H9 (cell line): ENCODE measurements around the gene TRIM2. TPM values are rescaled to one million over a fixed set of nuclear protein-coding genes. Genes with fewer than 3 reads are reported as not detected.

Experiments used
- DNase-seq: peaks from one replicate; pipeline ENCODE4 v3.0.0-alpha.2; 2017
- H2AFZ ChIP-seq: one replicate; pipeline ENCODE4 v1.6.1; 2013; ENCODE audit warnings: mild to moderate bottlenecking, low read length, control low read depth, moderate library complexity
- H2AK5ac ChIP-seq: 2 replicates; pipeline ENCODE4 v1.6.1; 2013; ENCODE audit warnings: low read length, control low read depth, mixed read lengths; ENCODE audit not compliant: insufficient read length
- H2BK120ac ChIP-seq: one replicate; pipeline ENCODE4 v1.6.1; 2013; ENCODE audit warnings: low read depth, mild to moderate bottlenecking, low read length, control low read depth, inconsistent platforms; ENCODE audit not compliant: poor library complexity, severe bottlenecking
- H2BK12ac ChIP-seq: 2 replicates; pipeline ENCODE4 v1.6.1; 2013; ENCODE audit warnings: low read length, control low read depth, mixed read lengths, low read depth; ENCODE audit not compliant: insufficient read length
- H2BK15ac ChIP-seq: 2 replicates; pipeline ENCODE4 v1.6.1; 2013; ENCODE audit warnings: low read depth, low read length, control low read depth
- H2BK20ac ChIP-seq: one replicate; pipeline ENCODE4 v1.6.1; 2013; ENCODE audit warnings: low read depth, mild to moderate bottlenecking, low read length, control low read depth, inconsistent platforms; ENCODE audit not compliant: poor library complexity, severe bottlenecking
- H2BK5ac ChIP-seq: 2 replicates; pipeline ENCODE4 v1.6.1; 2013; ENCODE audit warnings: low read length, control low read depth, mixed read lengths; ENCODE audit not compliant: insufficient read length
- H3K14ac ChIP-seq: 2 replicates; pipeline ENCODE4 v1.6.1; 2013; ENCODE audit warnings: low read length, control low read depth; ENCODE audit not compliant: insufficient read depth
- H3K18ac ChIP-seq: 2 replicates; pipeline ENCODE4 v1.6.1; 2013; ENCODE audit warnings: low read depth, mild to moderate bottlenecking, mixed read lengths, low read length, control low read depth; ENCODE audit not compliant: insufficient read length
- H3K23ac ChIP-seq: 2 replicates; pipeline ENCODE4 v1.6.1; 2013; ENCODE audit warnings: low read length, control low read depth, mixed read lengths, low read depth; ENCODE audit not compliant: insufficient read length
- H3K23me2 ChIP-seq: 2 replicates; pipeline ENCODE4 v1.6.1; 2013; ENCODE audit warnings: low read depth, mild to moderate bottlenecking, mixed read lengths, low read length, control low read depth; ENCODE audit not compliant: insufficient read length, poor library complexity, severe bottlenecking
- H3K27ac ChIP-seq: 2 replicates; pipeline ENCODE4 v1.5.1; 2013; ENCODE audit warnings: low read length, control low read depth, mixed read lengths, low read depth; ENCODE audit not compliant: insufficient read length
- H3K27me3 ChIP-seq: 2 replicates; pipeline ENCODE4 v1.6.1; 2013; ENCODE audit warnings: low read length, control low read depth, inconsistent platforms; ENCODE audit not compliant: insufficient read depth
- H3K4ac ChIP-seq: 2 replicates; pipeline ENCODE4 v1.6.1; 2013; ENCODE audit warnings: low read depth, mild to moderate bottlenecking, control low read depth, inconsistent platforms, low read length, moderate library complexity
- H3K4me1 ChIP-seq: 2 replicates; pipeline ENCODE4 v1.6.1; 2013; ENCODE audit warnings: low read length, control low read depth, inconsistent platforms; ENCODE audit not compliant: insufficient read depth
- H3K4me2 ChIP-seq: 2 replicates; pipeline ENCODE4 v1.6.1; 2013; ENCODE audit warnings: low read length, control low read depth, mixed read lengths; ENCODE audit not compliant: insufficient read length, insufficient read depth
- H3K56ac ChIP-seq: 2 replicates; pipeline ENCODE4 v1.6.1; 2013; ENCODE audit warnings: low read depth, mild to moderate bottlenecking, mixed read lengths, low read length, control low read depth; ENCODE audit not compliant: insufficient read length
- H3K79me1 ChIP-seq: 2 replicates; pipeline ENCODE4 v1.6.1; 2013; ENCODE audit warnings: low read depth, mild to moderate bottlenecking, moderate library complexity, low read length, control low read depth, inconsistent platforms; ENCODE audit not compliant: insufficient read depth, poor library complexity, severe bottlenecking
- H3K79me2 ChIP-seq: 2 replicates; pipeline ENCODE4 v1.6.1; 2013; ENCODE audit warnings: low read length, control low read depth, inconsistent platforms; ENCODE audit not compliant: insufficient read depth
- H3K9ac ChIP-seq: 2 replicates; pipeline ENCODE4 v1.6.1; 2013; ENCODE audit warnings: low read length, control low read depth, mixed read lengths; ENCODE audit not compliant: insufficient read length; ENCODE audit errors: extremely low read depth
- H3K9me3 ChIP-seq: one replicate; pipeline ENCODE4 v1.6.1; 2013; ENCODE audit warnings: low read depth, low read length, inconsistent platforms; ENCODE audit not compliant: control insufficient read depth
- H3T11ph ChIP-seq: one replicate; pipeline ENCODE4 v1.6.1; 2013; ENCODE audit warnings: mild to moderate bottlenecking, low read length, control low read depth, inconsistent platforms
- H4K20me1 ChIP-seq: one replicate; pipeline ENCODE4 v1.6.1; 2013; ENCODE audit not compliant: control insufficient read depth, insufficient read length, insufficient read depth
- H4K5ac ChIP-seq: 2 replicates; pipeline ENCODE4 v1.6.1; 2013; ENCODE audit warnings: low read depth, mild to moderate bottlenecking, mixed read lengths, low read length, control low read depth; ENCODE audit not compliant: insufficient read length
- H4K8ac ChIP-seq: replicated peaks from 2 replicates; pipeline ENCODE4 v1.6.1; 2013; ENCODE audit warnings: low read length, control low read depth, mixed read lengths, low read depth; ENCODE audit not compliant: insufficient read length
- H4K91ac ChIP-seq: 2 replicates; pipeline ENCODE4 v1.6.1; 2013; ENCODE audit warnings: low read depth, mild to moderate bottlenecking, moderate library complexity, mixed read lengths, low read length, control low read depth; ENCODE audit not compliant: insufficient read length
- H3K27ac Mint-ChIP-seq, 3 experiments: 2 replicates in 2 of 3; 3 replicates in 1 of 3; pipeline ENCODE4 v1.8.0; 2020 to 2021; ENCODE audit warnings: mixed read lengths in 3 of 3, mild to moderate bottlenecking in 1 of 3, moderate library complexity in 1 of 3
- H3K27me3 Mint-ChIP-seq: 2 replicates; pipeline ENCODE4 v1.8.0; 2021; ENCODE audit warnings: low read depth, mild to moderate bottlenecking, moderate library complexity, mixed read lengths
- H3K36me3 Mint-ChIP-seq, 3 experiments: 2 replicates in 2 of 3; 3 replicates in 1 of 3; pipeline ENCODE4 v1.8.0; 2020 to 2021; ENCODE audit warnings: low read depth in 3 of 3, mixed read lengths in 3 of 3; ENCODE audit not compliant: insufficient read depth in 1 of 3
- H3K4me1 Mint-ChIP-seq, 2 experiments: 2 replicates each; pipeline ENCODE4 v1.8.0; 2020; ENCODE audit warnings: mixed read lengths in 2 of 2
- H3K4me3 Mint-ChIP-seq, 2 experiments: 2 replicates in 1 of 2; 3 replicates in 1 of 2; pipeline ENCODE4 v1.8.0; 2020 to 2021; ENCODE audit warnings: mild to moderate bottlenecking in 2 of 2, mixed read lengths in 2 of 2, moderate library complexity in 1 of 2
- H3K9me3 Mint-ChIP-seq, 2 experiments: 2 replicates in 1 of 2; 3 replicates in 1 of 2; pipeline ENCODE4 v1.8.0; 2020; ENCODE audit warnings: mild to moderate bottlenecking in 2 of 2, mixed read lengths in 2 of 2, moderate library complexity in 1 of 2
- CTCF ChIP-seq: fragments of 200-600 bp; sonication (generic); conservative IDR thresholded peaks from 3 replicates; pipeline ENCODE4 v1.8.0; 2021; ENCODE audit warnings: antibody characterized with exemption, mild to moderate bottlenecking
- total RNA-seq: library from RNA; stranded (reverse); gene quantifications from 2 replicates; pipeline ENCODE4 v1.2.1, GENCODE V29; 2021

The TRIM2 gene
- total RNA-seq, 1 experiment from 2014 or later = 28.9 TPM

GRCh38 chr4:153215921-153216320, 11.7 kb downstream of the TRIM2 start:
- Histone ChIP-seq H3K4me2 (no peak overlapping the region), H2BK20ac (no peak overlapping the region), H4K5ac (no peak overlapping the region)

More at GRCh38 chr4:153215921-153216320, 11.7 kb downstream of the TRIM2 start:
- Histone ChIP-seq H2BK5ac (no peak overlapping the region), H2AFZ (no peak overlapping the region), H3K4ac (no peak overlapping the region), H3K27me3 (no peaks in the 10 kb centered on the region), H2BK12ac (no peak overlapping the region), H3K79me2 (no peaks in the 10 kb centered on the region), H3K9ac (no peak overlapping the region), H4K20me1 (no peaks in the 10 kb centered on the region), H2BK120ac (no peak overlapping the region), H3K4me1 (0 out of 2 replicates have a peak, but pooled peaks cover 3% of the 10 kb centered on the region), H3K23ac (no peak overlapping the region), H2BK15ac (no peak overlapping the region), H3K18ac (no peak overlapping the region), H4K8ac (no peak overlapping the region), H3K23me2 (no peaks in the 10 kb centered on the region), H3K9me3 (no peaks in the 10 kb centered on the region), H3T11ph (no peak overlapping the region), H3K79me1 (no peaks in the 10 kb centered on the region), H4K91ac (no peak overlapping the region), H2AK5ac (no peak overlapping the region), H3K14ac (no peak overlapping the region), H3K27ac (no peak overlapping the region), H3K56ac (no peak overlapping the region)
- DNase-seq = no peak
- peaks cover 0 to 9% (median 7%) of the 10 kb centered on the region in 3 experiments; a peak in 5 of 7 replicates for H3K36me3 Mint-ChIP-seq
- TF ChIP-seq CTCF = no peak
- peaks cover 3 to 4% of the 10 kb centered on the region in 2 experiments; a peak in 3 of 5 replicates for H3K9me3 Mint-ChIP-seq
- H3K27me3 Mint-ChIP-seq = peaks cover 3% of the 10 kb centered on the region
- H3K4me1 Mint-ChIP-seq = peaks cover 14 to 15% of the 10 kb centered on the region in 2 experiments
- no peak overlapping the region for H3K27ac Mint-ChIP-seq
- H3K4me3 Mint-ChIP-seq = no peak overlapping the region
